ENCODE results near the gene EXOSC2. TPM values are rescaled to one million over a fixed set of nuclear protein-coding genes. Genes with fewer than 3 reads are reported as not detected.

EXOSC2 gene
- total RNA-seq, 4 donors from 2014 or later, result 11.8 to 32.8 (median 28.2) TPM

GRCh38 chr9:130658893-130659698 lies 34.5 kb upstream of the EXOSC2 start:
- Histone ChIP-seq H3K27ac (no peak overlapping the region), H3K27me3 (peaks cover 55 to 100% (median 59%) of the 10 kb centered on the region in 4 donors), H3K4me3 (peak overlapping the region in 1 of 4 donors; percentile 64), H3K4me1 (peaks cover 41 to 51% (median 49%) of the 10 kb centered on the region in 3 donors), H3K36me3 (no peaks in the 10 kb centered on the region), H3K9me3 (no peaks in the 10 kb centered on the region)
- intact Hi-C loops (cut with DNase I), result no loop called here
- WGBS, 2 donors, result 32 to 37% methylated on average over 14 to 19 of the region's 52 CpGs
- DNase-seq, result no peak
- no peak for TF ChIP-seq CTCF (IDR thresholded peaks at IDR 0.05)
- no peak for TF ChIP-seq POLR2A (IDR thresholded peaks at IDR 0.05)

- DNase-seq, result no peak
- peaks cover 47 to 57% (median 55%) of the 10 kb centered on the region in 3 donors for H3K4me1 ChIP-seq
- 3 to 12% methylated on average over 9 to 26 of the region's 58 CpGs for WGBS, 2 donors
- peaks cover 61 to 100% (median 65%) of the 10 kb centered on the region in 4 donors for H3K27me3 ChIP-seq
- no peaks in the 10 kb centered on the region for H3K9me3 ChIP-seq
- intact Hi-C loops (cut with DNase I), result no loop called here
- H3K27ac ChIP-seq, result no peak overlapping the region
- H3K36me3 ChIP-seq, result no peaks in the 10 kb centered on the region
- H3K4me3 ChIP-seq, result peak overlapping the region in 2 of 4 donors; percentile 47 to 64
- TF ChIP-seq POLR2A (IDR thresholded peaks at IDR 0.05) (no peak), CTCF (IDR thresholded peaks at IDR 0.05) (no peak)
Observed at GRCh38 chr9:130659699-130660248, 33.8 kb upstream of the EXOSC2 start.

GRCh38 chr9:130660326-130660682 lies 33.3 kb upstream of the EXOSC2 start:
- DNase-seq, result no peak
- H3K27me3 ChIP-seq, result peaks cover 65 to 100% (median 70%) of the 10 kb centered on the region in 4 donors
- intact Hi-C loops (cut with DNase I), result no loop called here
- H3K9me3 ChIP-seq, result no peaks in the 10 kb centered on the region
- H3K27ac ChIP-seq, result no peak overlapping the region
- peaks cover 53 to 63% (median 59%) of the 10 kb centered on the region in 3 donors for H3K4me1 ChIP-seq
- WGBS, 2 donors, result 4% methylated on average over 5 of the region's 33 CpGs; no CpG with 5 or more reads in 1 of the 2 donors
- peak overlapping the region; percentile 22 to 64 (median 38) for H3K4me3 ChIP-seq
- TF ChIP-seq CTCF (IDR thresholded peaks at IDR 0.05) (no peak), POLR2A (IDR thresholded peaks at IDR 0.05) (no peak)
- H3K36me3 ChIP-seq, result no peaks in the 10 kb centered on the region

- Histone ChIP-seq H3K27ac (no peak overlapping the region), H3K4me1 (peaks cover 58 to 68% (median 64%) of the 10 kb centered on the region in 3 donors), H3K27me3 (peaks cover 69 to 100% (median 75%) of the 10 kb centered on the region in 4 donors), H3K9me3 (no peaks in the 10 kb centered on the region), H3K36me3 (no peaks in the 10 kb centered on the region), H3K4me3 (peak overlapping the region; percentile 22 to 64 (median 38))
- TF ChIP-seq POLR2A (IDR thresholded peaks at IDR 0.05), result no peak
- no peak for TF ChIP-seq CTCF (IDR thresholded peaks at IDR 0.05)
- intact Hi-C loops (cut with DNase I), result no loop called here
- DNase-seq, result no peak
- 0% methylated on average over 8 to 19 of the region's 82 CpGs for WGBS, 2 donors
Observed at GRCh38 chr9:130660683-130661450, 32.7 kb upstream of the EXOSC2 start.
